Activated effector memory CD4-positive, alpha-beta T cell treated with anti-CD3 and anti-CD28 coated beads, Interleukin-2, amount 50 U/mL, for 16 hours (primary cell): Measurements from ENCODE around the gene BAHCC1.

Experiments used
- DNase-seq: peaks from one replicate; pipeline ENCODE4 v3.0.0-alpha.2; 2020

BAHCC1 gene

GRCh38 chr17:81464586-81464985, 69.3 kb downstream of the BAHCC1 start:
- DNase-seq, result no peak

GRCh38 chr17:81465910-81466309, 70.7 kb downstream of the BAHCC1 start:
- no peak for DNase-seq

DNA sequence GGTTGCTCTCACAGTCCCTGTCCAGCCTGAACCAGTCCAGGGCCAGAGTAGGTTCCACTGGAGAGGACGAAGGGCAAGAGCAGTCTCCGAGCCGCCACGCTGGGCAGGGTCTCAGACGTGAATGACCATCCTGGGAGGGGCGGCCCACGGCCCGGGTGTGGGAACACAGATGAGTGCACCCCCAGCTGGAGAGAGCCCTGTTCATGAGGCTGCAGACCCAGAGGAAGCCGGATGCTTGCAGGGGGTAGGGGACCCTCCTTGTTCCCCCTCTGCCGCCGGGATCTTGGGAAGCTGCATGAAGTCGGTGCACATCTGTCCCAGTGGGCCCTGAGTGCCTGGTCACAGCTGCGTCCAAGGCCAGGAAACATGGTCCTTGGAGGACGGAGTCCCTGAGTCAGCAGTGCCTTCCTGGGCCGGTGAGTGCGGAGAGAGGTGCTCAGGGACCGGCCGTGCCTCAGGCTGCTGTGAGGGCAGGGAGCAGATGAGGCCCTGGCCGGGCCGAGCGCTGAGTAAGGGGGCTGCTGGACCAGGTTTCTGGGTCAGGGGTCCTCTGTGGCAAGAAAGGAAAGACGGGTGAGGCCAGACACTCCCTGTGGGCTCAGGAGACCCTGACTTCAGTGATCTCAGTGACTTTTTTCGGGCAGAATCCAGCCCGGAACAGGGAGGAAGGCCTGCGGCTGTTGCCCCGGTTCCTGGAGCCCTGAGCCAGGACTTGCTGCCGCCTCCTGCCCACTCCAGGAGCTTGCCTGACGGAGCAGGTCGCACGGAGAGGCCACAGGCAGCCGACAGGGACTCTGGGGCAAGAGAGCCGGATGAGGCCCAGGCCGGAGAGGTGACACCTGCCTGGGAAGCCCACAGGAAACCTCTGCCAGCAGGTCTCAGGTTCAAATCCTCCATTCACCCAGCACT, 71.6 kb downstream of the BAHCC1 start:
- no peak for DNase-seq

DNA sequence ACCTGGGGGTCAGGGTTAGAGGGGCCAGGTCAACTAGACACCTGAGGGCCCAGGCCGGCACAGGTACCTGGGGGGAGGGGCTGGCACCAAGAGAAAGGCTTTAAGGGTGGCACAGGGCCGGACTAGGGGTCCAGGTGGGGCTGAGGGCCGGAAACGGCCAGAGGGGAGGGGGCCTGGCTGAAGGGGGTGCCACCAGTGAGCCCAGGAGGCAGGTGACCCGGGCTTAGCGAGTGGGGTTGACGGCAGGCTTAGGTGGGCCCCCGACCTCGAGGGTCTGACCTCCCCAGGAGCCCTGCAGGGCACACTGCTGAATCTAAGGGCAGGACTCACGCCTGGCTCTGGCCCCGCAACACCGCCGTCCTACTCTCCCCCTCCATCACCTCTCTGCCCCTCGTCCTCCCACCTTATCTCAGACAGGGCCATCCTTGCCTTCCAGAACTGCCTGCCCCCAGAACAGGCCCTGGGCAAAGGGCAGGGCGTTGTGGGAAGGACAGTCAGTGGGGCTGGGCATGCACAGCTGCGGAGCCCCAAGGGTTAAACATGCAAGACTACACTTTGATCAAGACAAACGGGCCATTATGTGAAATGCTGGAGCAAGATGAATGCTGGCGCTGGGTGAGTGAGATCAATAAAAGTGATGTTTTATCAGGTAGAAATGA, 73.0 kb downstream of the BAHCC1 start:
- no peak for DNase-seq

- DNase-seq, result no peak
Observed at GRCh38 chr17:81468770-81469121, 73.5 kb downstream of the BAHCC1 start.

DNA sequence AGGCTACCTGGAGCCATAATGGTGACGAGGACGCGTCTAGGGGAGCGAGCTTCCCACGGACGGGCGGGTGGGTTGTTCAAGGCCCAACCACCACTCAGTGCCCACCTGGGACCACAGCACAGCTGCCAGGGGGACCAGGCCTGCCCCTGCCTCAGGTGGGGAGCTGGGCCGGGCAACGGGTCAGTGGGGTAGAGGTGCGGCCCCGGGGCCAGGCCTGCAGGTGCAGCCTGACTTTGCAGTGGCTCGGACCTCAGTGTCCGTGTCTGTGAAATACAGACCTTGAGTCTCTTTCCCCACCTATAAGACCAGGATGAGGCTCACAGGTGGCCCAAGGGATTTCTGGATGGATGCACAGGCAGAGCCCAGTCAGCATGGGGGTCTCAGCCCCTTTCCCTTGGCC, 74.0 kb downstream of the BAHCC1 start:
- DNase-seq, result no peak

- DNase-seq, result no peak
Observed at GRCh38 chr17:81470270-81470943, 75.2 kb downstream of the BAHCC1 start.

DNA sequence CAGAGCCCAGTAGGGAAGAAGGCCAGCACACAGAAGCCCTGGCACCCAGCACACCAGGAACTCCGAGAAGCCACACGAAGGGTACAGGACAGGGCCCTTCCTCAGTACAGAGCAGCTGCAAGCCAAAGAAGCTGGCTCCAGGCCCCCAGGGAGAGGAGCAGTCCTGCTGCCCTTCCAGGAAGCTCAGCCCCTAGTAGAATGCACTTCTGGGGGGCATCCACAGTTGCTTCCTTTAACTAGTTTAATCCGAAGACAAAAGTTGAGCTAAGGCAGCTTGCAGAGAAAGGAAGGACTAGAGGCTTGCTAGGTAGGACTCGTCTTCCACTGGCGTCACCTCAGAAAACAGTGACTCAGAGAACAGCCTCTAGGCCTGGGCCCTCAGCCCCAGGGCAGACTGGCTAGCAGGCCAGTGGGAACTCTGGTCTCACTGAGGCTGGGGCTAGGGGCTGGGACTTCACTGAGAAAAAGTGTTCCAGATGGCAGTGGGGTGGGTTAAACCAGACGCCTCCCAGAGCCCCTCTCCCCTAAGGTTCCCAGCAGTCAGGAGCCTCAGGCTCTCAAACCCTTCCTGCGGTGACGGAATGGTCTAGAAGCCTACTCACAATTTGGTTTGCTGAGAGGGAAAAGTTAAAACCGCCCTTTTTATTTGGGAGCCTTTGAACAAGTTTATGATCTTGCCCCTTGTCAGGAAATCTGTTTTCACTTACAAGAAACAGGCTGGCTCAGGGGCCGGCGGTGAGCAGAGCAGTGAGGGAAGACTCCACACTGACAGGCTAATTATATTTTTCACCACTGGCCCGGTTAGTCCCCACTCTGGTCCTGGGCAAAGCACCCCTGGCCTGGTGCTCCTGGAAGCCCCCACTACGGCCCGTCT, 75.9 kb downstream of the BAHCC1 start:
- DNase-seq, result no peak

DNA sequence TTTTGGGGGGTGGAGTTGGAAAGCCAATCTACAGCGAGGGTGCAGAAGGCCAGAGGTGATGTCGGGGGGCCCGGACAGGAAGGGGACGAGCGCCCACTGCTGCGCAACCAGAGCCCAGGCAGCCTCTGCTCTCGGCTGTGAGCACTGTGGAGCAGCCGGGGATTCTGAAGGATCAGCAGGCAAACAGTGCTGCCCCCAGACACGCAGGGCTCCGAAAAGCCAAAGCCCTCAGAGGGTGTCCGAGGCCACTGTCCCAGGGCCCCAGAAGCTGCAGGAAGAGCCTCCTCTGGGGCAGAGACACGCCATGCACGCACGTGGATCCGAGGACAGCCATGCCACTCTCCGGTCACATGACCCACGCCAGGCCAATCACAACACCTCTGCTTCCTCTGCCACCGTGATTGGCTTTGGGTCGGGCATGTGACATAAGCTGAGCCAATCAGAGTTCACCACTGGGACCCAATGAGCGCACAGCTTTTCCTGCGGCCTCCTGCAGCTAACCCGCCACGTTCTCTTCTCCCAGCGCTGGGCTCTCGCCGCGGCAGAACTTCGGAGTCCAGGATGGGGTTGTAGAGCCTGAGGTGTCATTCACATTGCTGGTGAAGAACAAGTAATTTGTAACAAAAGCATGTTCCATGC, 76.7 kb downstream of the BAHCC1 start:
- DNase-seq, result no peak

- no peak for DNase-seq
Observed at GRCh38 chr17:81473019-81473418, 77.8 kb downstream of the BAHCC1 start.

- DNase-seq, result no peak
Observed at GRCh38 chr17:81474958-81475357, 79.7 kb downstream of the BAHCC1 start.

DNA sequence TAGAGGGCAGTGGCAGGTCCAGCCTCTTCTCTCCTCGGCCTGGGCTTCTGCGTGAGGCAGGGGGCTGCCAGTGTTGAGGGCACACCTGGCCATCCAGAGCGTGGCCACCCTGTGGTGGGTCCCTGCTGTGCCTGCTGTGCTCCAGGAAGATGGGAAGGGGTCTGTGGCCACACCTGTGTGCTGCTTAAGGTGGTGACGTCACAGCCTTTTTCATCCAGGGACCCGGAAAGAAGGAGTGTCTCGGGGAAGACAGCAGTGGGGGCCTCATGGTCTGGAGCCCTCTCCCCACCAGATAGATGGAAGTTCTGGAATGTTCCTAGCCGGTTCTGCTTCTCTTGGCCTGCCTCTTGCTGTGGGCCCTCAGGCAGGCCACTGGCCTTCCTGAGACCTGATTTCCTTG, 80.8 kb downstream of the BAHCC1 start:
- no peak for DNase-seq

DNA sequence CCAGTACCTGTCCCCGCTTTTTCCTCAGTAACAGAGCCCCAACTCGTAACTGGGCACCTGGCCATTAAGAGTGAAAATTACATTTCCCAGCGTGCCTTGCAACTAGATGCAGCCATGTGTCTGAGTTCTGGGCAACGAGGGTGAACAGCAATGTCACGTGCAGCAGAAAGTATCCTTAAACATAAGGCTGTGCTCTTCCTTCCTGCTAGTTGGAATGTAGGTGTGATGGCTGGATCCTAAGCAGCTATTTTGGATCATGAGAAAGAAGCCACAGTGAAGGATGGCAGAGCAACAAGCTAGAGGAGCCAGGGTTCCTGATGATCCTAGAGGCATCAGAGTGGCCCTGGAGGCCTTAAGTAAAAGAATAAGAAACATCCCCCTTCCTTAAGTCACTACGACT, 81.4 kb downstream of the BAHCC1 start:
- DNase-seq, result no peak

DNA sequence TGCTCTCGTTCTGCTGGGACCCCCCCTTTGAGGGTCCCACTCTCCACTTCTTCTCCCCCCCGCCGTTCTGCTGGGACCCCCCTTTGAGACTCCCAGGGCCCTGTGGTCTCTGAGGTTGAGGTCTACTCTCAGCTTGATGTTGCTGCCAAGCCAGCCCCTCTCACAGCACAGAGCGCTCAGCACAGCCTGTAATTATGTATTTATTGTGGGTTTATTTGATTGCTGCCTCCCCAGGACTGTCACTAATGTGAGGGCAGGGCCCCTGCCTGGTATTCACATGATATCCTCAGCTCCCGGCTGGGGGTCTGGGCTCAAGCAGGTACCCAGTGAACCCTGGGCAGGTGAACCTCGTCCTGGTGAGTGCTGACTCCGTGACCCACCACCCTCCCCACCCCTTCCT, 81.9 kb downstream of the BAHCC1 start:
- no peak for DNase-seq

- no peak for DNase-seq
Observed at GRCh38 chr17:81478119-81478518, 82.9 kb downstream of the BAHCC1 start.

- no peak for DNase-seq
Observed at GRCh38 chr17:81479175-81480071, 84.2 kb downstream of the BAHCC1 start.

DNA sequence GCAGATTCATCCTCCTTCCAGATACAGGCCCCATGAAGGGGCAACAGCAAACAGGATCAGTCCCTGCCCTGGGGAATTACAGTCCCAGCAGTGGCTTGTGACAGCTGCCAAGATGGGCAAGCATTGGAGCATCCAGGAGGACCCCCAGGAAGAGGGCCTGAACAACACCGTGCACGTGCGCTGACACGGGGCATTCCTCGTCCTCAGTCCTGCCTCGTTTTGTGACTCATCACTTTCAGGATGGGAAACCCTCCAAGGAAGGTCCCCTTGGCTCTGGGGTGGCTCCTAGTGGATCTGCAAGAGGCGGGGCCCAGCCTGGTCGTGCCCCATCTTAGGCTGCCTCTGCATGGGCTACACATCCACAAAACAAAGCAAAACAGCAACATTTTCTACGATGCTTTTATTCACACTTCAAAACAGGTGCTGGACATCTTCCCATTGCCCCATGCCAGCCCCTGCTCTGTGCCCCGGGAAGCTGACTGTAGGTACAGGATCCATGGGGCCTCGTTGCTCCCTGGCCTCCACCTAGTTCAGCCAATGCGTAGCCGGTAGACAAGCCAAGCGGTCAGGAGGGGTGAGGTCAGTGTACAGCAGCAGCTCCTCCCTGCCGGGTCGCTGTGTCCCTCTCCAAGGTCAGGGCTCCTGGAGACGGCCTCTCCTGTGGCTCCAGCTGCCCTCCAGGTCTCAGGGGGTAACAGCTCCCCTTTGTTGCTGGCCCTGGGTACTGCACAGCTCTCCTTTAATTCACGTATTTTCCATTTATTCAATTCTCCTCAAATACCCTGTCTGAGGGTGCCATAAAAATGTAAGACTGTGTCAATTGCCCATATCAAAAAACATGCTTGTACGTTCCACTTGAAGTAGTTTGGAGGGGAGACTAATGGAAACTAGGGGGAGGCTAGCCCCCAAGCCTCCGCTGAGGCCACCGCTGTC, 85.1 kb downstream of the BAHCC1 start:
- no peak for DNase-seq

DNA sequence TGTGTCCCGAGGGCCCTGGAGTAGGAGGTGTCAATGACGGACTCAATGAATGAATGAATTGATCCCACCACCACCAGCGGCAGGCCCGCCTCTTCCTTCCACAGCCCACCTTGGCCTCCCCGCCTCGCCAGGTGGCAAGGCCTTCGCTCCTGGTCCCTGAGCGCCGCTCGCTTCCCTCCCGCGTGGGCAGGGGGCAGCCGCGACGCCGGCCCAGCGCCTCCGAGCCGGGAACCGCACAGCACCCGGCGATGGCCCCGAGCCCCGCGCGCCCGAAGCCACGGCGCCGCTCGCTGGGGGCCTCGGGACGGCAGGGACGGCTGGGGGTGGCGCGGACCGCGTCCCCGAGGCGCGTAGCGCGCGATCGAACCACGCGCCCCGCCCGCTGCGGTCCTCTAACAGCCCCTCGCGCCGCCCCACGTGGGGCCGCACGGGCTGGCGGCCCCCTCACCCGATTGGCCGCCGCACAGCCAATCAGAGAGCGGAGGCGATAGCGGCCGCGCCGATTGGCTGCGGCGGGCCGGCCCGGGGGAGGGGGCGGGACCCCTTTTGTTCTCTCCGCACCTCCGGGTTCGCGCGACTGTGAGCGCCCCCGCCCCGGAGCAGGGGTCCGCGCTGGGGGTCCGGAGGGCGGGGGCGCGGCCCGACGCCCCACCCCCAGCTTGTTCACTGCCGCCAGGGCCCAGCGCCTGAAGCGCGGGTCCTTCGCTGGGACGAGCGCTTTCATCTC, 86.0 kb downstream of the BAHCC1 start:
- DNase-seq, result peak; percentile 84

DNA sequence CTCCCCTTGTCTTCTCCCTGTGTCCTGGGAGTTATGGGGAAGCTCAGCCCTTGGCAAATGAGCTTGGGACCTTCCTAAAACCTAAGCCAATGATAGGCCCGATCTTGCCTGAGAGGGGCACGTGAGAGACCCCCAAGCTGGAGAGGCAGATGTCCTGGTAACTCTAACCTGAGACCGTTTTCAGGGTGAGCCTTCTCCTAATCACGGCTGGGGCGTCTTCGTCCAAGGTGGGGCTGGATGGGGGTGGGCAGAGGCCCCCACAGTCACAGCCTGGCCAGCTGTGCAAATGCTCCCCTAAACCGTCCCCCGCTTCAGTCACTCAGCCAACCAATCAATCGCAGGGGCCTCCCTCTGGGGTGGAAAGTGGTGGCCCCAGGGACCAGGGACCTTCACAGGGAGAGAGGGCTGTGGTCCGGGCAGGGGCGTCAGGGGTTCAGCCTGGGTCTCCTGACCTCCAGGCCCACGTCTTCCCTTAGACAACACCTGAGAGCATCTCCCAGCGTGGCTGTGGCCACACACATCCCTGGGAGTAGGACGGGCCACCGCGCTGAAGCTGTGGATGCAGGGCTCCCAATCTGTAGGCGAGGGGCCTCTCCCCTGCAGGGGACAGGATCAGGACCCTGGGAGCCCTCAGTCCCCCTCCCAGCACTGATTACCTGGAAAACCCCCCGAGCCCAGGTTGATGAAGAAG, 86.7 kb downstream of the BAHCC1 start:
- DNase-seq, result no peak
